SW480 (cell line): ENCODE results near the gene ADARB2.

Experiments
- DNase-seq: peaks from one replicate; pipeline ENCODE4 v3.0.0-alpha.2; 2016; ENCODE audit warnings: low spot score

The ADARB2 gene

GRCh38 chr10:1187855-1188557 lies 549.3 kb downstream of the ADARB2 start:
- DNase-seq: no peak

GRCh38 chr10:1187151-1187854 lies 550.0 kb downstream of the ADARB2 start:
- DNase-seq: no peak

GRCh38 chr10:1186683-1186990 lies 550.7 kb downstream of the ADARB2 start:
- DNase-seq: no peak

GRCh38 chr10:1185911-1186682 lies 551.2 kb downstream of the ADARB2 start:
- DNase-seq: no peak

- no peak for DNase-seq
Observed at GRCh38 chr10:1184541-1185430, 552.5 kb downstream of the ADARB2 start.

- no peak for DNase-seq
Observed at GRCh38 chr10:1183701-1184100, 553.6 kb downstream of the ADARB2 start.

GRCh38 chr10:1183033-1183396 lies 554.3 kb downstream of the ADARB2 start:
- DNase-seq: no peak

GRCh38 chr10:1182280-1183032 lies 554.9 kb downstream of the ADARB2 start:
- DNase-seq: no peak

- DNase-seq: no peak
Observed at GRCh38 chr10:1180836-1181235, 556.5 kb downstream of the ADARB2 start.

GRCh38 chr10:1180071-1180730 lies 557.1 kb downstream of the ADARB2 start:
- no peak for DNase-seq

GRCh38 chr10:1179346-1180070 lies 557.8 kb downstream of the ADARB2 start:
- DNase-seq: no peak

- DNase-seq: no peak
Observed at GRCh38 chr10:1178506-1178905, 558.8 kb downstream of the ADARB2 start.

GRCh38 chr10:1177936-1178335 lies 559.4 kb downstream of the ADARB2 start:
- no peak for DNase-seq

GRCh38 chr10:1175956-1176565 lies 561.3 kb downstream of the ADARB2 start:
- no peak for DNase-seq

- no peak for DNase-seq
Observed at GRCh38 chr10:1174022-1174421, 563.3 kb downstream of the ADARB2 start.

- DNase-seq: no peak
Observed at GRCh38 chr10:1173091-1173490, 564.2 kb downstream of the ADARB2 start.

- no peak for DNase-seq
Observed at GRCh38 chr10:1172256-1172984, 564.9 kb downstream of the ADARB2 start.

GRCh38 chr10:1171586-1171985 lies 565.7 kb downstream of the ADARB2 start:
- no peak for DNase-seq

GRCh38 chr10:1171182-1171581 lies 566.1 kb downstream of the ADARB2 start:
- no peak for DNase-seq
